Astrocyte of the cerebellum (primary cell): Measurements from ENCODE around the gene DDX17.

Source experiments
- DNase-seq: peaks from one replicate; pipeline ENCODE4 v3.0.0-alpha.2; 2011; ENCODE audit warnings: low read depth
- H3K4me3 ChIP-seq: 2 replicates; pipeline ENCODE4 v1.5.1; 2011; ENCODE audit warnings: mild to moderate bottlenecking, low read depth, low read length, moderate library complexity
- CTCF ChIP-seq: IDR thresholded peaks from 2 replicates; pipeline ENCODE4 v1.5.1; 2012; ENCODE audit warnings: low read length, low read depth, moderate library complexity, mild to moderate bottlenecking; ENCODE audit errors: missing control alignments
- in situ Hi-C: cut with HindIII; loops from 2 replicates; pipeline ENCODE4 v1.10.0; 2017; ENCODE audit warnings: low sequenced_read_pairs

The DDX17 gene

GRCh38 chr22:38444783-38445182, 61.3 kb downstream of the DDX17 start:
- H3K4me3 ChIP-seq: no peak overlapping the region
- in situ Hi-C loops: no loop called here
- no peak for TF ChIP-seq CTCF
- no peak for DNase-seq

- TF ChIP-seq CTCF: no peak
- H3K4me3 ChIP-seq: no peak overlapping the region
- in situ Hi-C loops: no loop called here
- no peak for DNase-seq
Measured at GRCh38 chr22:38443628-38444521, 62.2 kb downstream of the DDX17 start.

GRCh38 chr22:38442967-38443627, 63.0 kb downstream of the DDX17 start:
- in situ Hi-C loops: no loop called here
- DNase-seq: no peak
- no peak for TF ChIP-seq CTCF
- no peak overlapping the region for H3K4me3 ChIP-seq

GRCh38 chr22:38441620-38442287, 64.4 kb downstream of the DDX17 start:
- in situ Hi-C loops: no loop called here
- no peak for DNase-seq
- H3K4me3 ChIP-seq: no peak overlapping the region
- no peak for TF ChIP-seq CTCF

- TF ChIP-seq CTCF: no peak
- DNase-seq: no peak
- in situ Hi-C loops: no loop called here
- H3K4me3 ChIP-seq: no peak overlapping the region
Measured at GRCh38 chr22:38440747-38441350, 65.3 kb downstream of the DDX17 start.

- no peak overlapping the region for H3K4me3 ChIP-seq
- in situ Hi-C loops: no loop called here
- no peak for TF ChIP-seq CTCF
- no peak for DNase-seq
Measured at GRCh38 chr22:38437416-38437815, 68.7 kb downstream of the DDX17 start.
